Measurements from ENCODE around the gene DSC2. TPM values are rescaled to one million over a fixed set of nuclear protein-coding genes. Genes with fewer than 3 reads are reported as not detected.

DSC2 gene
- total RNA-seq, 1 donor from 2014 or later = 12.6 TPM

- DNase-seq (ENCODE audit: low spot score) = no peak
These were observed 3.3 kb downstream of the DSC2 start for GRCh38 chr18:31098878-31099277.

- DNase-seq (ENCODE audit: low spot score) = no peak
These were observed 4.6 kb downstream of the DSC2 start for GRCh38 chr18:31097666-31098065.

- no peak for DNase-seq (ENCODE audit: low spot score)
These were observed 8.3 kb downstream of the DSC2 start for GRCh38 chr18:31093880-31094279.

- no peak for DNase-seq (ENCODE audit: low spot score)
These were observed 8.9 kb downstream of the DSC2 start for GRCh38 chr18:31093294-31093693.

GRCh38 chr18:31091350-31091749 lies 10.9 kb downstream of the DSC2 start:
- no peak for DNase-seq (ENCODE audit: low spot score)

- DNase-seq (ENCODE audit: low spot score) = no peak
These were observed 13.7 kb downstream of the DSC2 start for GRCh38 chr18:31088532-31088931.

- no peak for DNase-seq (ENCODE audit: low spot score)
These were observed 22.2 kb downstream of the DSC2 start for GRCh38 chr18:31079973-31080372.

- no peak for DNase-seq (ENCODE audit: low spot score)
These were observed 24.3 kb downstream of the DSC2 start for GRCh38 chr18:31077878-31078277.

- no peak for DNase-seq (ENCODE audit: low spot score)
These were observed 30.0 kb downstream of the DSC2 start for GRCh38 chr18:31072175-31072574.

GRCh38 chr18:31070206-31070605 lies 32.0 kb downstream of the DSC2 start:
- DNase-seq (ENCODE audit: low spot score) = no peak

- no peak for DNase-seq (ENCODE audit: low spot score)
These were observed 36.0 kb downstream of the DSC2 start for GRCh38 chr18:31066266-31066665.

GRCh38 chr18:31065036-31065773 lies 37.0 kb downstream of the DSC2 start:
- no peak for DNase-seq (ENCODE audit: low spot score)

GRCh38 chr18:31064130-31064529 lies 38.1 kb downstream of the DSC2 start:
- DNase-seq (ENCODE audit: low spot score) = no peak

- no peak for DNase-seq (ENCODE audit: low spot score)
These were observed 40.3 kb downstream of the DSC2 start for GRCh38 chr18:31061945-31062344.

- DNase-seq (ENCODE audit: low spot score) = no peak
These were observed 43.3 kb downstream of the DSC2 start for GRCh38 chr18:31058897-31059296.

GRCh38 chr18:31057917-31058316 lies 44.3 kb downstream of the DSC2 start:
- no peak for DNase-seq (ENCODE audit: low spot score)

- no peak for DNase-seq (ENCODE audit: low spot score)
These were observed 45.2 kb downstream of the DSC2 start for GRCh38 chr18:31057051-31057450.

GRCh38 chr18:31056296-31056695 lies 45.9 kb downstream of the DSC2 start:
- DNase-seq (ENCODE audit: low spot score) = no peak

- DNase-seq (ENCODE audit: low spot score) = no peak
These were observed 51.6 kb downstream of the DSC2 start for GRCh38 chr18:31050635-31051034.

GRCh38 chr18:31049189-31049588 lies 53.0 kb downstream of the DSC2 start:
- no peak for DNase-seq (ENCODE audit: low spot score)

GRCh38 chr18:31048216-31048615 lies 54.0 kb downstream of the DSC2 start:
- no peak for DNase-seq (ENCODE audit: low spot score)

- peak; percentile 28 for DNase-seq (ENCODE audit: low spot score)
These were observed 55.3 kb downstream of the DSC2 start for GRCh38 chr18:31046916-31047315.

GRCh38 chr18:31045599-31045998 lies 56.6 kb downstream of the DSC2 start:
- DNase-seq (ENCODE audit: low spot score) = no peak

- DNase-seq (ENCODE audit: low spot score) = no peak
These were observed 57.3 kb downstream of the DSC2 start for GRCh38 chr18:31044926-31045325.

Data from mucosa of gallbladder (tissue), 1 donor.